Stimulated activated CD4-positive, alpha-beta T cell treated with anti-CD3 and anti-CD28 coated beads, Interleukin-1b, Interleukin-23, amount 100 ng/mL, for 48 hours (primary cell): Measurements from ENCODE around the gene TP53I13.

ENCODE experiments used
- DNase-seq: peaks from one replicate; pipeline ENCODE4 v3.0.0-alpha.2; 2020

Gene TP53I13

GRCh38 chr17:29567554-29568330 lies 759 bp upstream of the TP53I13 start:
- peak; percentile 81 for DNase-seq

GRCh38 chr17:29569245-29569950 lies 897 bp downstream of the TP53I13 start:
- DNase-seq = no peak

GRCh38 chr17:29570521-29570920 lies 2.0 kb downstream of the TP53I13 start:
- no peak for DNase-seq

DNA sequence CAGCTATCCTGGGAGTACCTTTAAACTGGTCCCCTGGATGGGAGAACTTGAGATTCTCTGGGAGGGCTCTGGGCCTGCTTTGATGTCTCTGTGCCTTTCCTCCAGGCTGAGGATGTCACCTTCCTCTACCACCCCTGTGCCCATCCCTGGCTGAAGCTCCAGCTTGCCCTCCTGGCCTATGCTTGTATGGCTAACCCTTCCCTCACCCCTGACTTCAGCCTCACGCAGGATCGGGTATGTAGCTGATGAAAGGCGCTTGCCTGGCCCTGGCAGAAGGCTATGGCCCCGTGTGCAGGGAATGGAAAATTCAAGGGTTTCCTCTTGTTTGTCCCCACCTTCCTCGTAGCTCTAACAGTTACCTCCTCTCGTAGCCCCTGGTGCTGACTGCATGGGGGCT lies 3.0 kb downstream of the TP53I13 start:
- no peak for DNase-seq

GRCh38 chr17:29571883-29572681 lies 3.6 kb downstream of the TP53I13 start:
- DNase-seq = no peak

DNA sequence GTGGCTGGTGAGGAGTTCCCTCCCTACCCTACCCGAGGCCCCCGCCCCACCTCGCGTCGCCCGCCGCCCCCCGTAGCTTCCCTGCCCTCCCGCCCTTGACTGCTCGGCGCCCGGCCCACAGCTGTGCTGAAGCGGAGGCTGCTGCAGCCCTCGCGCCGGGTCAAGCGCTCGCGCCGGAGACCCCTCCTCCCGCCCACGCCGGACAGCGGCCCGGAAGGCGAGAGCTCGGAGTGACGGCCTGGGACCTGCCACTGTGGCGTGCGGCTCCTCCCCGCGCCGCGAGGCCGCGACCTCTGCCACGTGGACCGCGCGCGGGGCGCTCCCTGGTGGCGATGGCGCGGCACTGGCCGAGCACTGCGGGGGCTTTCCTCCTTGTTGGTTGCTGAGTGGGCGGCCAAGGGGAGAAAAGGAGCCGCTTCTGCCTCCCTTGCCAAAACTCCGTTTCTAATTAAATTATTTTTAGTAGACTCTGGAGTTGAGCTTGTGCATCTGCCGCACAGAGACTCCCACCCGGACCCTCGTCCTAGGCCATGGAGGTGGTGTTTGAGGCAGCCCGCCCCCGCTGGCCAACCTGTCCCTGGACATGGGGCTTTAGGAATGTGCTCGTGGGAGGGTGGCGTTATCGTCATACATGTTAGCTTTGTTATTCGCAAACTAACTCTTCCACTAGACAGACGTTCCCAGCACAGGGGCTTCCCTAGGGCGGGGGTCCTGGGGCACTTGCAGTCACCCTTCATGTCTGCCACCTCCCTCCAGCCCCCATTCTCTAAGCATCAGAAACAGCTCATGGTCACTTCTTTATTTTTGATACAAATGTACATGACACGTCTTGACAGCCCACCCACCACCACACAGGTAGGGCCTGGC lies 4.4 kb downstream of the TP53I13 start:
- DNase-seq = peak; percentile 50

DNA sequence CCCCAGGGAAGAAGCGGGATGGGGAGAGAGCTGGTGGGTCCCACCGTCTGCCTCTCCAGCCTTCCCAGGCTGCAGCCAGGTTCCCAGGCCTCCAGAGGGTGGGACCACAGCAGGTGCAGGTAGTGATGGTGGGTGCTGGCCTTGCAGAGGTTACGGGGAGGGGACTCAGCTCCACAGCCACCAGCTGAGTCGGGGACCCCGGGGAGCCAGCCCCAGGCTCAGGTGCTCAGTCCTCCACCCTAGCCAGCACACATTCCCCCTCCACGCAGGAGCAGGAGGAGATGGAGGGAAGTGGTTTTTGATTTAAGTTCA lies 5.0 kb downstream of the TP53I13 start:
- no peak for DNase-seq

DNA sequence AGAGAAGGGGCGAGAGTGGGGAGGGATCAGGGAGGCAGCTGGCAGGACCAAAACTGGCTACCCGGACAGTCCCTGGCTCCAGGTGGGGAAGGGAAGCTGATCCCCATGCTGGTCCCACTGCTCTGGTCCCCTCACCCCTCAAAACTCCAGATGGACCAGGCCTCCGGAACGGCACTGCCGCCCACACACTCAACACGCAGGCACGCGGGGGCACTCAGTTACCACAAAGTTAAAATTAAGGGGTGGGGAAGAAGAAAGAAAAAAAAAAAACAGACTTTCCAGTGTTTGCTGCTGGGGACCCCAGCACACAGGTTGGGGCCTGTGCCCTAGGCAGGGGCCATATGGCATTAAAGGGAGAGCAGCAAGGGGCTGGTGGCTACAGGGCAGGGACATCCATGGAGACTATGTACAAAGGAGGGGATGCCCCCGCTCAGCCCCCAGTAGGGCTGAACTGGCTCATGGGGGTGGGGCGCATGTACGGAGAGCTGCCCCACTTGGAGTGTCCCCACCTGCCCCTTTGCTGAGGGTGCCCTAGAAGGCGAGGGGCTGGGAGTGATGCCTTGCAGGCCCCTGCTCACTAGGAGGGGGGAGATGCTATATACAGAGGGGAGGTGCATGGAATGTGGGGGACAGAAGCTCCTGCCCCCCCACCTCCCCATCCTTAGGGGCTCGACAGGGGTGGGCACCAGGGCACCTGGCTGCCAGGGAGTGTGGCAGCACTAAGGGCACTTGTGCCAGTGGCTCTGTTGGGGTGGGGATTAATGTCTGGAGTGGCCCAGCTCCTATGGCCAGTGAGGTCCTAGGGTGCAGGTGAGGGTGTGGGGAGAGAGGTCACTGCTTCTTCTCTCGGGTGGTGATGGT lies 5.6 kb downstream of the TP53I13 start:
- no peak for DNase-seq

GRCh38 chr17:29574732-29575510 lies 6.4 kb downstream of the TP53I13 start:
- no peak for DNase-seq

GRCh38 chr17:29575511-29576213 lies 7.2 kb downstream of the TP53I13 start:
- no peak for DNase-seq

DNA sequence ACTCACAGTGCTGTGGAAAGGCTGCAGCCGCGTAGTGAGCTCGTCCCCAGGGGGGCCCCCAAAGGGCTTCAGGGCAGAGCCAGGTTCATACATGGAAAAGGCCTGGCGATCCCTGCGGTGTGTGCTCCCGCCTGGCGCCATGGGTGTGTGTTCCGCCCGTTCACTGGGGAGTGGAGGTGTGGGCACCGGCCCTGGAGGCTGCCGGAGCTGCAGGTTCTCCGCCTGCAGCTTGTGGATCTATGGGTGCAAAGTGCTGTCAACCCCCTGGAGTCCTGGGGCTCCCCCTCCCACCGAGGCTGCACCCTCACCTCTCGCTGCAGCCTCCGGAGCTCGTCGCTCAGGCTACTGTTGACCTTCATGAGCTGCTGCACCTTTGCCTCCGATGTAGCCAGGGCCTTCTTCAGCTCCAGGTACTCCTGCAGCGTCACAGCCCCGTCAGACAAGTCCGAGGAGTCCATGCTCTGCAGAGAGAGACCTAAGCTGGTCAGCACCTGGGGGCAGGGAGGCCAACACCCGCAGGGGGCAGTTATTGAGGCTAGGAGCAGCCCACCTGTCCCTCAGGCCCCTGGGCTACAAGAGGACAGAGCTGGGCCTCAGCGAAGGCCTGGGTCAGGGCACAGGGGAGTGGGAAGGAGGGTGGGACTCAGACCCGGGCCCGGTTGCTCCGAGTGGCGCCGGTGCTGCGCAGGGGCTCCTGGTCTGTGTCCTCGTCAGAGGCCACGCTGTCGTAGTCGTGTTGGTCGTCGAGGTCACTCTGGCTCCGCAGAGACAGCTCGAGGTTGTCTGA lies 7.9 kb downstream of the TP53I13 start:
- no peak for DNase-seq

- DNase-seq = no peak
These were observed 8.5 kb downstream of the TP53I13 start for GRCh38 chr17:29577001-29577370.

DNA sequence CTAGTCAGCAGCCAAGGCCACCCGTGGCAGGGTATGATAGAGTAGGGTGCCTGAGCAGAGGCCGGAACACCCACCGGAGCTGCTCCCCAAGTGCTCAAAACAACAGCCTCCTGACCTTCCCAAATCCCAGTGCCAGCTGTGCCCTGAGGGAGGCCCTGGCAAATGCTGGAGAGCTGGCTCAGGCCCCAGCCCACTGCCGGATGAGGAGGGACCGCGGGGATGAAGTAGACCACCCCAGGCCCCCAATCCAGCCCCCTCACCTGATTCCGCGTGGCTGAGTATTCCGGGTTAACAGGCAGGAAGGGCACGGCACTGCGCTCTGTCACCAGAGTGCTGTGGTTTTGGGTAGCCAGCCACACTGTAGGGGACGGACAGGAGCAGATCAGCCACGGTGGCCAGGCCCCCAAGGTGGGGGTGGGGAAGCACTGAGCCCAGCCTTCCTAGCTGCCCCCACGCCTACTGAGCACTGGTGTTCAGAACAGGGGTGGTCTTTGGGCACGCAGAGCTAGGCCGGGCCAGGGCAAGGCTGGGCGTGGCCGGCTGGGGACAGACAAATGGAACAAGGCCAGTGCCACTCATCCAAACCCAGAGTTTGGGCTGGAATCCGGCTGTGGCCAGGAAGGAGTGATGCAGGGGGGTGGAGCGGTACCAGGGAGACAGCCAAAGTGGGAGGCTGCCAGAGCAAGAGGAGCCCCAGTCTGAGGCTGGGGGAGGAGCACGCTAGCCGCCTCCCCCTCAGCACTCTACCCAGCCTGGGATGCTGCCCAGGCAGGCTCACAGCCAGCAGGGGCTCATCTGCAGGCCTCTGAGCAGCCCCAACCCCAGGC lies 9.1 kb downstream of the TP53I13 start:
- no peak for DNase-seq

GRCh38 chr17:29578626-29579485 lies 10.4 kb downstream of the TP53I13 start:
- DNase-seq = no peak

DNA sequence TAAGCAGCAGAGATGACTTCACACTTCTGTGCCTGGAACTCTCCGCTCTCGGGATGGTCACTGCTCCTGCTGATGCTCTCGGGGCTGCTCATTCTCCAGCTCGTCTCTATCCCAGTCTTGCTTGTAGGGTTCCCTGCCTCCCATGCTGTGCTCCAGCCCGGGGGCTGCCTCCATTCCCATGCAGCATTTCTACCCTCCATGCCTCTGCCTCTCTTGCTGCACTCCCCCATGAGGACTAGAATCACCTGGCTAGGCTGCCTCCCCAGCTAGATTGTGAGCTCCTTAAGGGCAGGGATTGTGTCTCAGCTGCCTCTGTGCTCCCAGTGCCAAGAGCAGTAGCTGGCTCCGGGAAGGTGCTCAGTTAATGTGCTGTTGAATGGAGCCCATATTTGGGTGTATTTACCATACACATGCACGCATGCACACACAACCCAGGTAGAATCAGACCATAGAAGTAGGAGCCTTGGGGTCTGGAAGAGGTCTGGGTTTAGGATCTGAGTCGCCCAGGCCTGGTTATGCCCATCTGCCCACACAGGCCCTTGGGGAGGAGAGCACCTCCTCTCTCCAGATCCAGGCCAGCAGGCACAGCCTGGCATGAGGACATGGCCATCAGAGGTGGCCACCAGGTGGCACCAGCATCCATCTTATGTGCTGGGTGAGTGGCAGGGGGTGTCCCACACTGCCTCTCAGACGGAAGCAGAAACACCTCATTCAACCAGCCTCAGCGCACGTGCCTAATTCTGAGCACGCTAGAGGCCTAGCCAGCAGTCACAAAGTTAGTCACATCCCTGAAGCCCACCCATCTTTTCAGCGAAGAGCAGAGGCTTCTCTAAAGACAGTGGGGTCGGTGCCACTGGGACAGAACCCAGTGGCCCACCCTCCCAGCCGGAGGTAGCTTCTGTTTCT lies 11.6 kb downstream of the TP53I13 start:
- peak; percentile 90 for DNase-seq

GRCh38 chr17:29581583-29582253 lies 13.2 kb downstream of the TP53I13 start:
- DNase-seq = no peak
